ENCODE measurements around the gene SMAP2. TPM values are rescaled to one million over a fixed set of nuclear protein-coding genes. Genes with fewer than 3 reads are reported as not detected.
"Not testable (repeated sequence)": the region's sequence is repeated elsewhere in the genome, so short reads cannot be mapped to it uniquely, and the experiment has no call there.

SMAP2 gene
- 6.4 and 9.4 TPM in 2 replicates for total RNA-seq

DNA sequence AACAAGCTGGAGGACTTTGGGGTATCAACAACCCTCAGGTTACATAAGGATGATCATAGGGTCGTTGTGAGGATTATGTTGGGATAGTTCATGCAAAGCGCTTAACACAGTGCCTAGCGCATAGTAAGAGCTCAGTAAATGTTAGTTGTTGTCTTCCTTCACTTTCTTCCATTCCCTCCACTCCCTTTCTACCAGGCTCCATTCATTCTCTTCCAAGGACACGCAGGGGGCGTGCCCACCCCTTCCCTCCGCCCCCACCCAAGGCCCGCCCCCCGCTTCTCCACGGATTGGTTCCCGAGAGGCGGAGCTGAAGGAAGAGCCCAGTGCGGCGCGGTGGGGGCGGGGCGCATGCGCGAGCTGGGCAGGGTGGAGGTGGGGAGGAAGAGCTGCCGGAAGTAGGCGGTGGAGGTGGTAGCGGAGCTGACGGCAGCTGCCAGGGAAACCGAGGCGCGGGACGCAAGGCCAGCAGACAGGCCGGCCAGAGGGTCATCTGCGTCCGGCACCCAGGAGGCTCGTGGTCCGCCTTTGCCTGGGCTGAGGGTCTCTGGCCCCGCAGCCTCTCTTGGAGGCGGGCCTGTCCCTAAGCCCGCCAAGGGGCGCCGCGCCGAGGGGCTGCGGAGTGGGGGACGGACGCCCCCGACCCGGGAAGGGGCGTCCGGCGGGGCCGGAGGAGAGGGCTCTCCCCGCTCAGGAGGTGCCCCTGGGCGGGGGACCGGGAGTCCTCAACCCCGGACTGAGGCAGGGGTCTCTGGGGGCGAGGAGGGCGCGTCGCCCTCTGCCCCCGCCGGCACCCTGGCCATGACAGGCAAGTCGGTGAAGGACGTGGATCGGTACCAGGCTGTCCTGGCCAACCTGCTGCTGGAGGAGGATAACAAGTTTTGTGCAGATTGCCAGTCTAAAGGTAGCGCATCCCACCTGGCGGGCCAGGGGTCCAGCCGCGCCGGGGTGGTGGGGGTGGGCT lies at the start of gene SMAP2:
Gene SMAP2, plus strand, starts transcription at position 405 of the 961 bp plus-strand sequence. Its CDS starts 394 bp downstream, at position 799.
- peak; percentile 63 for DNase-seq (ENCODE audit: low read depth, low spot score)

DNA sequence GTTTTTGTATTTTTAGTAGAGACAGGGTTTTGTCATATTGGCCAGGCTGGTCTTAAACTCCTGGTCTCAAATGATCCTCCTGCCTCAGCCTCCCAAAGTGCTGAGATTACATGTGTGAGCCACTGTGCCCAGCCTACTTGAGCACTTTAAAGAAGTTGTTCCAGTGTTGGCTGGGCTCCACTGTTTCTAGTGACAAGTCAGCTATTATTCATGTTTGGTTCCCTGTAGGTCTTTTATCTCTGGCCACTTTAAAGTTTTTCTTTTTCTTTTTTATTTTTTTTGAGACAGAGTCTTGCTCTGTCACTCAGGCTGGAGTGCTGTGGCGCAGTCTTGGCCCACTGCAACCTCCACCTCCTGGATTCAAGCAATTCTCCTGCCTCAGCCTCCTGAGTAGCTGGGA lies 42.1 kb upstream of the SMAP2 start:
- not testable (repeated sequence) for DNase-seq (ENCODE audit: low read depth, low spot score)

DNA sequence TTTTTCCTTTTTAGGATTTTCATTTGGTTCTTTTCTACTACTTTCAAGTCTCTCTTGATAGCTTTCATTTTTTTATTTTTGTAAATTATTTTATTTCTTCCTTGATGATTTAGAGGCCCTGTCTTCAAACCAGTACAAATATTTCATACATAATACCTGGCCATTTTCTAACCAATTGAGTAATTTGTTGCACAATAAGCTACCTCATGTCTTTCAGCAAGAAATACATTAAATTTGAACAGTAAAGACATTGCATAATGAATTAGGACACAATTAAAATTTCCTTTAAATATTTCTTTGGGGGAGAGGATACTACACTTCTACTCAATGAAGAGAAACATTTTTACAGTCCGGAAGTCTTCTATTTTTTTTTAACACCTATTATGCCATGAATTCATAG lies 40.8 kb upstream of the SMAP2 start:
- no peak for DNase-seq (ENCODE audit: low read depth, low spot score)

DNA sequence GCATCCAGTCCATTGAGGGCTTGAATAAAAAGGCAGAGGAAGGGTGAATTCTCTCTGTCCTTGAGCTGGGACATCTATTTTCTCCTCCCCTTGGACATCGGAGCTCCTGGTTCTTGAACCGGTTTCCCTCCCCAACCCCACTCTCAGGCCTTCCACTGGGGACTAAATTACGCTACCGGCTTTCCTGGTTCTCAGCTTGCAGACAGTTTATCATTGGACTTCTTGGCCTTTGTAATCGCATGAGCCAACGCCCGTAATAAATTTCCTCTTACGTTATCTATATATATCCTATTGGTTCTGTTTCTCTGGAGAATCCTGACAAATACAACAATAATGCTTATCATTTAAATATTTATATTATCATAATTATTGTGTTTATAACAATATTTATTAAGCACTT lies 36.1 kb upstream of the SMAP2 start:
- DNase-seq (ENCODE audit: low read depth, low spot score) = no peak

DNA sequence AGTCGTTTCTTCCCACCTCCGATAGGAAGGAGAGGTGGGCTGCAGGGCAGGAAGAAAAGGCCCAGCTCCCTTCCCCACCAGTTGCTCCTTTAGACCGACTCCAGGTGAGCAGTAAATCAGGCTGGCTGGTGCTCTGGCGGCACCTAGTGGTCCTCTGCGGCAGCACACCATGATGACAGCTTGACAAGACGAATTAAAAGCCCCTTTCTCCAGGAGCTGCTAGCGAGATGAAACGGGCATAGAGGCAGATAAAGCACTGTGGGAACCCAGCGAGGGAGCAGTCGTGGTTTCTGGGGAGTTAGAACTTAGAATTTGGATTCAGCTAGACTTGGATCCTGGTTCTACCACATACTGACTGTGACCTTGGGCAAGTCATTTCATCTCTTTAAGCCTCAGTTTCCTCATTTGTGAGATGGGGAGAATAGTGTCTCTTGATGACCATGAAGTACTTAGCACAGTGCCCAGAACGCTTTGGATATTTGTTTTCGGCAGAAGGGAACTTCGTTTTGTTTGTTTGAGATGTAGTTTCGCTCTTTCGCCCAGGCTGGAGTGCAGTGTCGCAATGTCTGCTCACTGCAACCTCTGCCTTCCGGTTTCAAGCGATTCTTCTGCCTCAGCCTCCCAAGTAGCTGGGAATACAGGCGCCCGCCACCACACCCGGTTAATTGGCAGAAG lies 34.6 kb upstream of the SMAP2 start:
- DNase-seq (ENCODE audit: low read depth, low spot score) = peak; percentile 47

DNA sequence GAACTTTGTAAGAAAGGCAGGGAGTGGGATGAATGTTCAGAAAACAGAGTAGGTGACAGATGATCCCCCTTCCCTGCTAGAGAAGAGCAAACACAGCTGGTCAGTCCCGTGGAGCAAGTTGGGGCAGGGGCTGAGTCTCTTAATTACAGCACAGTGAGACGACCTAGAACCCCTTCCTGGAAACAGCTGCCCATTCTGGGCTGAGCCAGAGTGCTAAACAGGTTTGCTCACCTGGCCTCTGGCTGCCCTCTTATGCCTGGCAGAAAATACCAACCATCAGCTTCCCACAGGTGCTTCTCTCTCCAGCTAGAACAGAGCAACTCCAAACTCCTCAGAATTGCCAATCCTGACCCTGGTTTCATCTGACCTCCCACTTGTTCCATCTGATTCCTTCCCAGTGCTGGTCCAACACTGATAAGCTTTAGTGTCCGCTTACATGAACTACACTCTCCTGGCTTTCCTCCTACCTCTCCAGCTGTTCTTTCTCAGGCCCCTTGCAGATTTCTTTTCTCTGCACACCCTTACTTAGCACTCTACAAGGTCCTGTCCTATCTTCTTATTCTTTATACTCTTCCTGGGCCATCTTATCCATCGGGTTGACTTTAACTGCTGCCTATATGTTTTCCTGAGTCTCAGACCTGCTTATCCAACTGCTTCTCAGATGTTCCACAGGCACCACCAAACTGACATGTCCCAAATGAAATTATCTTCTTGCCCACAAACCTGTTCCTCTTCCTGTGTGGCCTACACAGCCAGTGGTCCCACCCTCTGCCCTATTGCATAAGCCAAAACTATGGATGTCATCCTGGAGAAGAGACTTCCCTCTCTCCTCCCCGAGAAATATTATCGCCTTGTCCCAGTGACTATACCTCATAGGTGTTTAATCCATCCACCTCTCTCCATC lies 33.9 kb upstream of the SMAP2 start:
- no peak for DNase-seq (ENCODE audit: low read depth, low spot score)

DNA sequence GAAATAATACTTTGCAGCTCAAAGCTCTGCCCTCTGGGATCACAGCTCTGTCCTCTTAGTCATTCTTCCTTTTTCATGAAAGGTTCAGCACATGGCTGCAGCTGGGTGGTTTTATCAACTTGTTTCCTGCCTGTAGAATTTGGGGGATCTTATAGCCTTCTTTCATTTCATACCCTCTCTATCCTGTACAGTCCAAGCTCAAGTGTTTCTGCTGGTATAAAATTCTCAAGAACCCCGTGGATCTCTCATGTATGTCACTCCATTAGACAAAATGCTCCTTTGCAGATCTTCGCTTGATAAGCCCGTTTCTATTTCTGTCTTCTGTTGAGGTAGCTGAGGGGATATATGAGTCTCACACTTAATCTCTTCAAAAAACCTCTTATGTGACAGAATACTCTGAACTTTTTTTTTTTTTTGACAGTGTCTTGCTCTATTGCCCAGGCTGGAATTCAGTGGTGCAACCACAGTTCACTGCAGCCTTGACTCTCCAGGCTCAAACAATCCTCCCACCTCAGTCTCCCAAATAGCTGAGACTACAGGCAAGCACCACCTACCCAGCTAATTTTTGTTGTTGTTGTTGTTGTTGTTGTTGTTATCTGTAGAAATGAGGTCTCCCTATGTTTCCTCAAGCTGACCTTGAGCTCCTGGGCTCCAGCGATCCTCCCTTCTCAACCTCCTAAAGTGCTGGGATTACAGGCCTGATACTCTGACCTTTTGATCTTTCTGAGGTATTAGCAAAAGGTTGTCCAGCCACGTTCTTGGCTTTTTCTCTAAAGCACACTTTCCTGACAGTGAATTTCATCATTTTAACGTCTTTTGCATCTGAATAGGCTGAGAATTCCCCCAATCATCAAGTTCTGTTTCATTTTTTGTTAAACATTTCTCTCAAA lies 31.8 kb upstream of the SMAP2 start:
- no peak for DNase-seq (ENCODE audit: low read depth, low spot score)

DNA sequence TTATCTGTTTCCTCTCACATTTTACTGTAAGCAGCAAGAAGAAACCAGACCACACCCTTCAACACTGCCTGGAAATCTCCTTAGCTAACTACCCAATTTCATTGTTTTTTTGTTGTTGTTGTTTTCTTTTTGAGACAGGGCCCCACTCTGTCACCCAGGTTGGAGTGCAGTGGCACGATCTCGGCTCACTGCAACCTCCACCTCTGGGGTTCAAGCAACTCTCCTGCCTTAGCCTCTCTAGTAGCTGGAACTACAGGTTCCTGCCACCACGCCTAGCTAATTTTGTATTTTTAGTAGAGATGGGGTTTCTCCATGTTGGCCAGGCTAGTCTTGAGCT lies 31.2 kb upstream of the SMAP2 start:
- DNase-seq (ENCODE audit: low read depth, low spot score) = not testable (repeated sequence)

DNA sequence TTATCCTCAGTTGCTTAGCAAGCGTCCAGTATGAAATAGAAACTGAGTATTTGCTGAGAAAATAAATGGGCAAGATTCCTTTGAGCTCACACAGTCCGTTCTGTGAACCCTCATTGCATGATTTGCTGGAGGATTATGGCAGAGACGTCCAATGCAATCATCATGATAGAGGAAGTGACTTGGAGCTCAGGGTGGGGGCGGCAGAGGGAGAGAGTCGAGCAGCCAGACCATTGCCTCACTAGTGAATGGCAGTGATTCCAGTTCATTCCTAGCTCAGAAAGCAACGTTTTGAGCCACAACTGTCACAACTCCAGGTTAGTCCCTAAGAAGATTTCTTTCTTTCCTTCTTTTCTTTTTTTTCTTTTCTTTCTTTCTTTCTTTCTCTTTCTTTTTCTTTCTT lies 28.9 kb upstream of the SMAP2 start:
- DNase-seq (ENCODE audit: low read depth, low spot score) = no peak

DNA sequence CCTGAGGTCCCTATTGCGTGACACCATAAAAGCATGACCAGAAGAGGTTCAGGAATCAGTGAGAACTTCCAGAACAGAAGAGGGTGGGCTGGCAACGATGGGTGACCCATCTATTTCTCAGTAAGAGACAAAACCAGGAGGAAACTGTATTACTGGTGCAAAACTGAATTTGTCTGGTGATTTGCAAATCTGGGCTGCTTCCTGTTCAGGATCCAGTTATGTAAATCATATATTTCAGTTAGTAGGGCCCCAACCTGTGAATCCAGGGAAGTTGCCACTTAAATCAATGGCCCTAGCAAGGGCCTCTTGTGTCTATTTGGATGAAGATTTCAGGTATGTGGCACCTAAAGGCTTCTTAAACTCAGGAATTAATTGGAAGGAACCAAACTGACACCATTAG lies 23.1 kb upstream of the SMAP2 start:
- DNase-seq (ENCODE audit: low read depth, low spot score) = no peak

DNA sequence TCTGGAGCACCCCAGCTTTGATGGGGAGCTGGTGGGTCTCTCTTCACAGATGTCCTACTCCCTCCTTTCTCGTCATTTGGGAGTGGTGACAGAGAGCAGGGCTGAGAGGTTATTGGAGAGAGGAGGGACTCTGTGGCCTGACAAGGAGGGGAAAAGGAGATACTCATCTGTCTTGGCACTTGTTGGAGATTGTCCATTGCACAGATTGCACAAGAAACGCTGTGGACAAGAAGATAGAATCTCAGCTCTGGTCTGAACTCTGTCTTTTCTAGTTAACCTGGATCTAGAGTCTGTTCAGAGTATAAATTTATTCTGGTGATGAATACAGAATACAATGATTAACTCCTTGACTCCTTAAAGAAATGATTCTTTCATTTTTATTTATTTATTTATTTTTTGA lies 22.4 kb upstream of the SMAP2 start:
- DNase-seq (ENCODE audit: low read depth, low spot score) = no peak

DNA sequence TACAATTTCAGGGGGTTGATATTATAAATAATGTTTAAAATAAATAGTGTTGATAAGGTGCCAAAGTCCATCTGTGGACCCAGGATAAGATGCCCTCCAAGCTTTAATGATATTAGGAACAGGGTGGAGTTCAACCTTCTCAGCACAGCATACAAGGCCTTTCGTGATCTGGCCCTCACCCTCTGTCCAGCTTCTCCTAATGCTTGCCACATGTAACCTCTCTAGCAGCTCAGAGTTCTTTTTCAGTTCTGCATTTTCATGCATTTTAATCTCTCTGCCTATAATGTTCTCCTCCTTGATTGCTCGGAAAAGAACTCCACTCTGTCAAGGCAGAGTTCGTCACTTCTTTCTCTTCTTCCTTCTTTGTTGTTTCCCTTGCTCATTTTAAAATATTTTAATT lies 21.4 kb upstream of the SMAP2 start:
- no peak for DNase-seq (ENCODE audit: low read depth, low spot score)

DNA sequence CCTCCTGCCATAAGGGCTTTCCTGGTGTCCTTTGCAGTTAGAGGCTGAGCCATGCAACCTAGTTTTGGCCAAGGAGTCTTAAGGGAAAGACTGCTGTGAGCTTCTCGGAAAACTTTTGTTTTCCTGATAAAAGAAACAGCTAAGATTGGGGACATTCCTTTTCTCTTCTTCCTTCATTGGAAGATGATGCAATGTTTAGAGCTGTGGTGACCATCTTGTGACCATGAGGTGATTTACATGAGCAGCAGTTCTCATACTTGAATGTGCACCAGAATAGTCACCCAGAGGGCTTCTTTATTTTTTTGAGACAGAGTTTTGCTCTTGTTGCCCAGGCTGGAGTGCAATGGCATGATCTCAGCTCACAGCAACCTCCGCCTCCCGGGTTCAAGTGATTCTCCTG lies 20.4 kb upstream of the SMAP2 start:
- no peak for DNase-seq (ENCODE audit: low read depth, low spot score)

DNA sequence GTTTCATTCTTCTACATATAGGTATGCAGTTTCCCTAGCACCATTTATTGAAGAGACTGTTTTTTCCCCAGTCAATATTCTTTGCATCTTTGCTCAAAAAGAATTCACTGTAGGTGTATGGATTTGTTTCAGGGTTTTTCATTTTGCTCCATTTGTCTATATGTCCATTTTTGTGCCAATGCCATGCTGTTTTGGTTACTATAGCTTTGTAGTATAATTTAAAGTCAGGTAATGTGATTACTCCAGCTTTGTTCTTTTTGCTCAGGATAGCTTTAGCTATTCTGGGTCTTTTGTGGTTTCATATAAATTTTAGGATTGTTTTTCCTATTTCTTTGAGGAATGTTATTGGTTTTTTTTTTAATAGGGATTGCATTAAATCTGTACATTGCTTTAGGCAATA lies 15.9 kb upstream of the SMAP2 start:
- DNase-seq (ENCODE audit: low read depth, low spot score) = no peak

DNA sequence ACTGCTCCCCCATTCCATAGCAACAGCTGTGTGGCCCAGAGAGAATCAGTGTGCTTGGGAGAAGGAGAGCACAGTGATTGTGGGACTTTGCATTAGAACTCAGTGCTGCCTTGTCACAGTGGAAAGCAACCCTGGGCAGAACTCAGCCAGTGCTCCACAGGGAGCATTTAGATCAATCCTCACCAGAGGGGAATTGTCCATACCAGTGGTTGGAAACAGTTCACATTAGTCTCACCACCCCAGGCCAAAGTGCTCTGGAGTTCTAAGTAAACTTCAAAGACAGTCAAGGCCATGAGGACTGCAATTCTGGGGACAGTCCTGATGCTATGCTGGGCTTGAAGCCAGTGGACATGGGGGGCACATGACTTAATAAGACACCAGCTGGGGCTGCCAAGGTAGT lies 12.9 kb upstream of the SMAP2 start:
- DNase-seq (ENCODE audit: low read depth, low spot score) = no peak

DNA sequence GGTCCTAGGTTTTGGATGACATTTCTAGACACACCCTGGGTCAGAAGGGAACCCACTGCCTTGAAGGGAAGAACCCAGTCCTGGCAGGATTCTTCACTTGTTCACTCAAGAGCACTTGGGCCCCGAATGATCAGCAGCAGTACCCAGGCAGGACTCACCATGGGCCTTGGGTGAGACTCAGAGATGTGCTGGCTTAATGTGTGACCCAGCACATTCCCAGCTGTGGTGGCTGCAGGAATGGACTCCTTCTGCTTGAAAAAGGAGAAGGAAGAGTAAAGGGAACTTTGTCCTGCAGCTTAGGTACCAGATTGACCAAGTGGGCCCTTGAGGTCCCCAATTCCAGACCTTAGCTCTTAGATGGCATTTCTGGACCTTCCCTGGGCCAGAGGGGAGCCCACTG lies 12.3 kb upstream of the SMAP2 start:
- no peak for DNase-seq (ENCODE audit: low read depth, low spot score)

DNA sequence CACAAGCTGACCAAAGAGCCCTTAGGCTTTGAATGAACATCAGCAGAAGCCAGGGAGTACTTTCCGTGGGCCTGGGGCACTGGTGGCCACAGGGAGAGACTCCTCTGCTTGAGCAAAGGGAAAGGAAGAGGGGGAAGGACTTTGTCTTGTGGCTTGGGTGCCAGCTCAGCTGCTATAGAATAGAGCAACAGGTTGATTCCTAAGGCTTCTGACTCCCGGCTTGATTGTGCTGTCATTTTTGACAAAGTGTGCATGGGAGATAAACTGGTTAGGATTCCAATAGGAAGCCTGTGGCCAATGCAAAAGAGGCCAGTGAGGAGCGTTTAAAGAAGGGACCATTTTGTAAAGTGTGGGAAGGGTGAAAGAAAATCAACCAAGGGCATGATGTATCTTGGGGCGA lies 11.9 kb upstream of the SMAP2 start:
- DNase-seq (ENCODE audit: low read depth, low spot score) = no peak

DNA sequence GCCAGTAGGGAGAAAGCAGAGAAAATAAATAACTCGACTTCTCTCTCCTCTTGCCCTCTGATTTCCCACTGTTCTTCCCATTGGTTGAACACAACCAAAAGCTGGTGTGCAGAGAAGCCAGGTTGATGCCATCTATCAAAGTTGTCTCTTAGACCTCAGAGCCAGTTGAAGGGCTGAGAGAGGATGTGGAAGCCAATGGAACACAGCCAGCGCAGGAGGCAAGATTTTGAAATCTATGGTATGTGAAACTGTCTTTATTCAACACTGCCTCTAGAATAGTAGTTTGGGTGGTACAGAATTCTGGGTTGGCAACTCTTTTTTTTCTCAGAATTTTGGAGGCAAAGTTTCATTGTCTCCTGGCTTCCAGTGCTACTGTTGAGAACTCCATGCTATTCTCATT lies 11.3 kb upstream of the SMAP2 start:
- DNase-seq (ENCODE audit: low read depth, low spot score) = no peak

DNA sequence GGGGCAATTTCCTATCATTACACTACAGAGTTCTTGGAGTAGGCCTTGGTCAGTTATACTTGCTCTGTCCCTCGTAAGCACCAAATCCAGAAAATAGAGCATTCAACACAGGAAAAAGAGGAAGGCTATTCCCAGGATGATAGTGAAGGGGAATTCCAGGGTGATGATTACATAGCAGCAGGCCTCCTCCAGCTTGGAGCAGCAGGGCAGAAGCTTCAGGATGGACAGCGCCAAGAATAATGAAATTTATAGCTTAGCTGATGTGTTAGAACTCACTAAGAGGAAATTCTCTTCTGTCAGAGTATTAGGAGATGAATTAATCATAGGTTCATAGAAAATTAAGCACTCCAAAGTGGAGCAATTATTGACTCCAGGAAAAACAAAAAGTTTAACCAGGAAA lies 10.8 kb upstream of the SMAP2 start:
- no peak for DNase-seq (ENCODE audit: low read depth, low spot score)

DNA sequence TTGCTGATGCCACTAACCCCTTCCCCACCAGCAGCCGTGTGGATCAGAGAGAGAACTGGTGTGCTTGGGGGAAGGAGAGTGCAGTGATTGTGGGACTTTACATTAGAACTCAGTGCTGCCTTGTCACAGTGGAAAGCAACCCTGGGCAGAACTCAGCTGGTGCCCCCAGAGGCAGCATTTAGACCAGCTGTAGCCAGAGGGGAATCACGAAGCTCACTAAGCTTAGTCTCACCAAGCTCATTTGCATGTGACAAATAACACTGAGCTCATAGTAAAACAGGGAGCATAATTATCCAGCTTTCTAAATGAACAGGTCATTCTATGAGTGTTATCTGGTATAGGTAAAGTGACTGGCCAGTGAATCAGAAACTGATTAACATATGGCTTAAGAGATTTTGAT lies 9.8 kb upstream of the SMAP2 start:
- DNase-seq (ENCODE audit: low read depth, low spot score) = no peak

DNA sequence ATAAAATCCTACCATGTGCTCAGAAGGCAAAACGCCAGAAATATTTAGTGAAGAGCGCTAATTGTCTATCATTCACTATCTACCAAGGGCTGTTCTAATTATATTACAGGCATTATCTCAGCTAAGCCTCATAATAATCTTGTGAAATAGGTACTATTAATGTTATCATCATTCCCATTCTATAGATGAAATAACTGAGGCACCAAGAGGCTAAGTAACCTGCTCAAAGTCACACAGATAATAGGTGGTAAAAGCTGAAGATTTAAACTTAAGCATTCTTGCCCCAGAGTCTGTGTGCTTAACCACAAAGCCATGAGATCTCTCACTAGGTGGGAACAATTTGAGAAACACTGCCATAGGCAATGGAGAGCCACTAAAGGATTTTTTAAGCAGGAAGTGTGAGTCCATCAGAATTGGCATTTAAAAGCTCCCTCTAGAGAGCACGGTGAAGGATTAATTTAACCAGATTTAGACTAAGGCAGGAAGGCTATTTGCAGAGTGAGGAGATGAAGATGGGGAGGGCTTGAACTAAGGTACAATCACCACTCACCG lies 1.7 kb upstream of the SMAP2 start:
- no peak for DNase-seq (ENCODE audit: low read depth, low spot score)

Data from pulmonary artery endothelial cell (primary cell).